DOHH2 (cell line): ENCODE results near the gene MYLK3.
"Not testable (repeated sequence)": the region's sequence is repeated elsewhere in the genome, so short reads cannot be mapped to it uniquely, and the experiment has no call there.

Experiments
- H3F3A ChIP-seq: fragments of 200-600 bp; sonication (generic), shearing (Covaris generic); 2 replicates; pipeline ENCODE4 v1.6.0; 2016; ENCODE audit warnings: antibody characterized with exemption, mild to moderate bottlenecking; ENCODE audit not compliant: control insufficient read depth, insufficient read depth
- H3K27ac ChIP-seq: fragments of 200-600 bp; sonication (generic); 2 replicates; pipeline ENCODE4 v1.5.1; 2014; ENCODE audit warnings: low read depth, mild to moderate bottlenecking, low read length, moderate library complexity
- H3K27me3 ChIP-seq: fragments of 200-600 bp; sonication (generic); 2 replicates; pipeline ENCODE4 v1.6.1; 2014; ENCODE audit warnings: mild to moderate bottlenecking, low read length, mixed read lengths; ENCODE audit not compliant: control insufficient read depth
- H3K36me3 ChIP-seq: fragments of 200-600 bp; sonication (generic); 2 replicates; pipeline ENCODE4 v1.6.1; 2014; ENCODE audit warnings: mild to moderate bottlenecking, low read length, moderate library complexity, mixed read lengths; ENCODE audit not compliant: control insufficient read depth
- H3K4me1 ChIP-seq: fragments of 200-600 bp; sonication (generic); 2 replicates; pipeline ENCODE4 v1.6.1; 2014; ENCODE audit warnings: mild to moderate bottlenecking, low read length, mixed read lengths; ENCODE audit not compliant: control insufficient read depth
- H3K4me2 ChIP-seq: fragments of 200-600 bp; sonication (generic); 2 replicates; pipeline ENCODE4 v1.6.0; 2014; ENCODE audit warnings: mild to moderate bottlenecking, low read length, moderate library complexity
- H3K4me3 ChIP-seq: fragments of 200-600 bp; sonication (generic); 2 replicates; pipeline ENCODE4 v1.5.1; 2014; ENCODE audit warnings: mild to moderate bottlenecking, low read length, mixed read lengths
- H3K79me2 ChIP-seq: fragments of 200-600 bp; sonication (generic); 2 replicates; pipeline ENCODE4 v1.6.1; 2014; ENCODE audit warnings: mild to moderate bottlenecking, low read length, mixed read lengths; ENCODE audit not compliant: control insufficient read depth
- H3K9me2 ChIP-seq: fragments of 200-600 bp; sonication (generic); replicated peaks from 2 replicates; pipeline ENCODE4 v1.6.1; 2014; ENCODE audit warnings: mild to moderate bottlenecking, low read length, mixed read lengths; ENCODE audit not compliant: control insufficient read depth
- H3K9me3 ChIP-seq: fragments of 200-600 bp; sonication (generic); 2 replicates; pipeline ENCODE4 v1.6.1; 2014; ENCODE audit warnings: antibody characterized with exemption, low read length, mixed read lengths; ENCODE audit not compliant: control insufficient read depth, insufficient read depth
- H4K20me1 ChIP-seq: fragments of 200-600 bp; sonication (generic); 2 replicates; pipeline ENCODE4 v1.6.0; 2014; ENCODE audit warnings: low read depth, mild to moderate bottlenecking, antibody characterized with exemption, low read length, moderate library complexity; ENCODE audit not compliant: control insufficient read depth, insufficient read depth
- EZH2phosphoT487 ChIP-seq: fragments of 200-600 bp; sonication (generic); IDR thresholded peaks from 2 replicates; pipeline ENCODE4 v1.6.1; 2017; ENCODE audit warnings: borderline replicate concordance, mild to moderate bottlenecking, antibody characterized with exemption, low read length, moderate library complexity, mixed read lengths
- TF ChIP-seq, protein P1 (sequence below): fragments of 200-600 bp; sonication (generic); IDR thresholded peaks from one replicate; pipeline ENCODE4 v1.5.1; 2014; ENCODE audit warnings: antibody characterized with exemption, mild to moderate bottlenecking, low read depth, low read length; ENCODE audit not compliant: poor library complexity, severe bottlenecking

The MYLK3 gene

DNA sequence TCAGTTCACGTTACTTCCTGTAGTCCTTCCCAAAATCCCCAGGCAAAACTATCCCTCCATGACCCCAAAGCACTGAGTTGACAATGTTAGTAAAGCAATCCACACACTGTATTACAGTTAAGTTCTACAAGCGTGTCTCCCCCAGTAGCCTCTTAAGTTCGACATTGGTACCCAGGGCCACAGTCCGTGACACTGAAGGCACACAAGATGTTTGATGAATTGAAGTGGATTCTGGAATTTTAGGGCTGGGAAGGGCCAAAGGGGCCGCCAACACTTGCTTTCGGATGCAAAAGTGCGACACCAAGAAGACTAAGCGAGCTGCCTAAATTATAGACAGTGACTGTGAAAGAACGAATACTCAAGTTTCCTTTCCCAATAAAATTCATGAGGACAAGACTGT, 60.7 kb downstream of the MYLK3 start:
- Histone ChIP-seq H3K4me2 (peak overlapping the region; percentile 83), H3K79me2 (peaks cover 93% of the 10 kb centered on the region), H3K27ac (no peak overlapping the region), H4K20me1 (peaks cover 51% of the 10 kb centered on the region), H3K4me3 (peak overlapping the region; percentile 95), H3K36me3 (peaks cover 34% of the 10 kb centered on the region), H3K4me1 (peaks cover 36% of the 10 kb centered on the region), H3K9me2 (no peaks in the 10 kb centered on the region), H3K27me3 (no peaks in the 10 kb centered on the region), H3F3A (peaks cover 11% of the 10 kb centered on the region), H3K9me3 (no peaks in the 10 kb centered on the region)
- TF ChIP-seq EZH2phosphoT487 = no peak
- TF ChIP-seq, protein P1, sequence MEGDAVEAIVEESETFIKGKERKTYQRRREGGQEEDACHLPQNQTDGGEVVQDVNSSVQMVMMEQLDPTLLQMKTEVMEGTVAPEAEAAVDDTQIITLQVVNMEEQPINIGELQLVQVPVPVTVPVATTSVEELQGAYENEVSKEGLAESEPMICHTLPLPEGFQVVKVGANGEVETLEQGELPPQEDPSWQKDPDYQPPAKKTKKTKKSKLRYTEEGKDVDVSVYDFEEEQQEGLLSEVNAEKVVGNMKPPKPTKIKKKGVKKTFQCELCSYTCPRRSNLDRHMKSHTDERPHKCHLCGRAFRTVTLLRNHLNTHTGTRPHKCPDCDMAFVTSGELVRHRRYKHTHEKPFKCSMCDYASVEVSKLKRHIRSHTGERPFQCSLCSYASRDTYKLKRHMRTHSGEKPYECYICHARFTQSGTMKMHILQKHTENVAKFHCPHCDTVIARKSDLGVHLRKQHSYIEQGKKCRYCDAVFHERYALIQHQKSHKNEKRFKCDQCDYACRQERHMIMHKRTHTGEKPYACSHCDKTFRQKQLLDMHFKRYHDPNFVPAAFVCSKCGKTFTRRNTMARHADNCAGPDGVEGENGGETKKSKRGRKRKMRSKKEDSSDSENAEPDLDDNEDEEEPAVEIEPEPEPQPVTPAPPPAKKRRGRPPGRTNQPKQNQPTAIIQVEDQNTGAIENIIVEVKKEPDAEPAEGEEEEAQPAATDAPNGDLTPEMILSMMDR = no peak

DNA sequence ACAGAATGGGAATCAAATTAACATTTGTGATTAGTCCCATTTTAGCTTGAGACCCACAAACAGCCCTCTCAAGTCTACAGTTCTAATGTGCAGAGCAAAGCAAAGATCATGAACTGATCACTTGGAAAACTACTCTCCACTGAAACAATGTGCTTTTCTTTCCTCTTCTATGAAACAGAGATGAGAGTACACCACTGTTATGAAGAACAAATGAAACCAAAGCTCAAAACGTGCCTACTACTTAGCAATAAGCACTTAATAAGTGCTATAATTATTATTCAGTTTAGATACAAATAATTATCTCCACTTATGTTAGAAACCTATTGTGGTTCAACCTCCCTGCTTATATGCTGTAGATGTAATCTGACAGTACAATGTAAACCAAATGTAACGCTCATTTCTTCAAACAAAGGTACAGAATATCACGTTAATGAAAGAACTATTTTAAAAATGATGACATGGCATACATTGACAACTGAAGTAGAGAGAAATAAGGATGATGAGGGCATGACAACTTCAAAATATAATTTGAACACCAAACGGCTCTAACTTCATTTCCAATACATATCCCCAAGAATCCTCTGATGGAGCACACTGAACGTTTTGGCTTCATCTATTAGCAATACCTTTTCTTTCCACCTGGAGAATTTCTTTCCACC, 61.2 kb downstream of the MYLK3 start:
- peaks cover 46% of the 10 kb centered on the region for H4K20me1 ChIP-seq
- H3K27ac ChIP-seq = no peak overlapping the region

DNA sequence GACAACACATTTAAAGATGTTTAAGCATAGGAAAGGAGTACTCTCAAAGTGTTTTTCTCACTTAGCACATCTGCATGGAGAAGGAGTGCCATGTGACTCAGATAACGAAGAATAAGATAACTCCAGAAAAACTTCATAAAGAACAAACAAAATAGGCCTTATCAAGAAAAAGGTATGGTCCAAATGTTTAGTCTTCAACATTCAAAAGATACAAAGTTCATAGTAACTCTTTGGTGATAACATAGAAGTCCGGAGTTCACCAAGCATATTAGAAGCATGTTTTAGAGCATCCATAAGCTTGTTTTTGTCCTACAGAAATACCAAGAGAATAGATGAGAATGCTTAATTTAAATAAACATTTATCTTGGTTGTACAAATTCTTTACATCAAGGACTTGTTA, 66.3 kb downstream of the MYLK3 start:
- H3K9me2 ChIP-seq, H3K9me3 ChIP-seq, H3K27ac ChIP-seq, H3K4me1 ChIP-seq, H3K27me3 ChIP-seq, H3K4me3 ChIP-seq, H3F3A ChIP-seq, H3K4me2 ChIP-seq: not testable (repeated sequence)
- H4K20me1 ChIP-seq = peaks cover 21% of the 10 kb centered on the region; the same call in 1 of the 2 replicates
- peaks cover 34% of the 10 kb centered on the region for H3K36me3 ChIP-seq
- peaks cover 50% of the 10 kb centered on the region for H3K79me2 ChIP-seq

More for the DNA sequence above, 61.2 kb downstream of the MYLK3 start:
- Histone ChIP-seq H3K4me3 (peak overlapping the region; percentile 95), H3K79me2 (peaks cover 93% of the 10 kb centered on the region), H3K9me3 (no peaks in the 10 kb centered on the region), H3K27me3 (no peaks in the 10 kb centered on the region), H3K9me2 (no peaks in the 10 kb centered on the region), H3K36me3 (peaks cover 29% of the 10 kb centered on the region), H3K4me2 (peak overlapping the region; percentile 83), H3K4me1 (peaks cover 31% of the 10 kb centered on the region), H3F3A (peaks cover 7% of the 10 kb centered on the region)
- TF ChIP-seq EZH2phosphoT487 = no peak
- TF ChIP-seq, protein P1 = no peak

DNA sequence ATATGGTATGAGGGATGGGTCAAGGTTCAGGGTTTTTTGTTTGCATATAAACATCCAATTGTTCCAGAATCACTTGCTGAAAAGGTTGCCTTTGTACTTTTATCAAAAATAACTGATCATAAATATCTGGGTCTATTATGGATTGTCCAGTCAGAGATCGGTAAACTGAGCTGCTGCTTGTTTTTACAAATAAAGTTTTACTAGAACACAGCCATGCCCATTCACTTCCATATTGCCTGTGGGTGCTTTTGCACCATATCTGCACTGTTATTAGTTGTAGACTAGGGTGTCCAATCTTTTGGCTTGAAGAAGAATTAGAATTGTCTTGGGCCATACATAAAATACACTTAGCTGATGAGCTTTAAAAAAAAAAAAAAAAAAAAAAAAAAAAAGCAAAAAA, 70.2 kb downstream of the MYLK3 start:
- H3K9me2 ChIP-seq, H3K4me2 ChIP-seq, H3K27ac ChIP-seq, H3K27me3 ChIP-seq, H4K20me1 ChIP-seq, H3K9me3 ChIP-seq, H3K4me3 ChIP-seq, H3F3A ChIP-seq: not testable (repeated sequence)
- Histone ChIP-seq H3K36me3 (peaks cover 60% of the 10 kb centered on the region), H3K4me1 (peaks cover 23% of the 10 kb centered on the region), H3K79me2 (peaks cover 11% of the 10 kb centered on the region)
